ENCODE results near the gene SMAD2. TPM values are rescaled to one million over a fixed set of nuclear protein-coding genes. Genes with fewer than 3 reads are reported as not detected.

The SMAD2 gene
- total RNA-seq, 1 donor from 2014 or later, result 74.8 TPM

GRCh38 chr18:47903809-47904208, 26.6 kb downstream of the SMAD2 start:
- intact Hi-C loops (cut with micrococcal nuclease), result no loop called here
- no peak for DNase-seq
- ATAC-seq, result no peak

GRCh38 chr18:47901624-47902362, 28.7 kb downstream of the SMAD2 start:
- ATAC-seq (peak; percentile 31), DNase-seq (no peak)
- intact Hi-C loops (cut with micrococcal nuclease), result no loop called here

GRCh38 chr18:47899107-47899840, 31.2 kb downstream of the SMAD2 start:
- ATAC-seq (no peak), DNase-seq (no peak)
- intact Hi-C loops (cut with micrococcal nuclease), result no loop called here

GRCh38 chr18:47898696-47899095, 31.8 kb downstream of the SMAD2 start:
- ATAC-seq (no peak), DNase-seq (no peak)
- intact Hi-C loops (cut with micrococcal nuclease), result no loop called here

- DNase-seq (no peak), ATAC-seq (no peak)
- intact Hi-C loops (cut with micrococcal nuclease), result no loop called here
These were observed 32.4 kb downstream of the SMAD2 start for GRCh38 chr18:47898055-47898454.

GRCh38 chr18:47895565-47896250, 34.8 kb downstream of the SMAD2 start:
- DNase-seq, result no peak
- intact Hi-C loops (cut with micrococcal nuclease), result no loop called here
- ATAC-seq, result no peak

GRCh38 chr18:47893939-47894699, 36.3 kb downstream of the SMAD2 start:
- intact Hi-C loops (cut with micrococcal nuclease), result no loop called here
- peak; percentile 82 for ATAC-seq

GRCh38 chr18:47893047-47893446, 37.4 kb downstream of the SMAD2 start:
- ATAC-seq, result no peak
- intact Hi-C loops (cut with micrococcal nuclease), result no loop called here

More at GRCh38 chr18:47893939-47894699, 36.3 kb downstream of the SMAD2 start:
- DNase-seq, result no peak

GRCh38 chr18:47888156-47888555, 42.3 kb downstream of the SMAD2 start:
- no peak for DNase-seq
- intact Hi-C loops (cut with micrococcal nuclease), result no loop called here
- ATAC-seq, result no peak

More at GRCh38 chr18:47893047-47893446, 37.4 kb downstream of the SMAD2 start:
- DNase-seq, result no peak

- ATAC-seq, result no peak
- intact Hi-C loops (cut with micrococcal nuclease), result no loop called here
- no peak for DNase-seq
These were observed 43.2 kb downstream of the SMAD2 start for GRCh38 chr18:47887227-47887626.

GRCh38 chr18:47883771-47884413, 46.6 kb downstream of the SMAD2 start:
- intact Hi-C loops (cut with micrococcal nuclease), result no loop called here
- ATAC-seq (peak; percentile 52), DNase-seq (no peak)

- intact Hi-C loops (cut with micrococcal nuclease), result no loop called here
- ATAC-seq (no peak), DNase-seq (no peak)
These were observed 47.8 kb downstream of the SMAD2 start for GRCh38 chr18:47882641-47883040.

- ATAC-seq, result no peak
These were observed 48.6 kb downstream of the SMAD2 start for GRCh38 chr18:47881752-47882455.

GRCh38 chr18:47881042-47881441, 49.4 kb downstream of the SMAD2 start:
- intact Hi-C loops (cut with micrococcal nuclease), result no loop called here
- DNase-seq (no peak), ATAC-seq (no peak)

More at GRCh38 chr18:47881752-47882455, 48.6 kb downstream of the SMAD2 start:
- intact Hi-C loops (cut with micrococcal nuclease), result no loop called here
- no peak for DNase-seq

- ATAC-seq, result no peak
- intact Hi-C loops (cut with micrococcal nuclease), result no loop called here
- DNase-seq, result no peak
These were observed 52.6 kb downstream of the SMAD2 start for GRCh38 chr18:47877892-47878291.

- intact Hi-C loops (cut with micrococcal nuclease), result no loop called here
- no peak for DNase-seq
- no peak for ATAC-seq
These were observed 53.6 kb downstream of the SMAD2 start for GRCh38 chr18:47876813-47877212.

GRCh38 chr18:47873625-47874024, 56.8 kb downstream of the SMAD2 start:
- no peak for DNase-seq
- intact Hi-C loops (cut with micrococcal nuclease), result no loop called here
- peak; percentile 27 for ATAC-seq

GRCh38 chr18:47872426-47872825, 58.0 kb downstream of the SMAD2 start:
- DNase-seq, result no peak
- intact Hi-C loops (cut with micrococcal nuclease), result no loop called here
- ATAC-seq, result peak; percentile 30

All from left ventricle myocardium superior (tissue), 1 donor.